B cell (primary cell): ENCODE results near the gene TECTB. TPM values are rescaled to one million over a fixed set of nuclear protein-coding genes. Genes with fewer than 3 reads are reported as not detected.

Experiments used
- ATAC-seq: fragments of 200-7000 bp; cut with Tn5 transposase; one replicate; pipeline ENCODE4 v1.10.0; 2021; ENCODE audit warnings: low read depth, mild to moderate bottlenecking, moderate number of reproducible peaks, moderate library complexity
- CTCF ChIA-PET: fragments of 350-600 bp; sonication (Branson Sonifier 250); formaldehyde crosslinking; loops from one replicate; lab custom pipeline; 2021; ENCODE audit warnings: antibody characterized with exemption, inconsistent platforms; lab: Charles Lee
- POLR2A ChIA-PET: fragments of 350-600 bp; sonication (Branson Sonifier 250); formaldehyde crosslinking; loops from one replicate; lab custom pipeline; 2021; ENCODE audit warnings: antibody characterized with exemption; lab: Charles Lee
- DNase-seq: peaks from one replicate; pipeline ENCODE4 v3.0.0; 2013
- H2AFZ ChIP-seq: 2 replicates; pipeline ENCODE4 v1.6.1; 2012; ENCODE audit warnings: mild to moderate bottlenecking, low read depth, low read length; ENCODE audit not compliant: insufficient read depth, poor library complexity, severe bottlenecking
- H3K27ac ChIP-seq, 2 donors: 1 replicate in 1 of 2; 2 replicates in 1 of 2; pipeline ENCODE4 v1.5.1; 2012 to 2013; ENCODE audit warnings: low read length in 2 of 2, mild to moderate bottlenecking in 2 of 2, moderate library complexity in 1 of 2
- H3K27me3 ChIP-seq, 4 experiments: fragments of 200-600 bp in 1 of 4; sonication (generic) in 1 of 4; replicated peaks in 1 of 4; 1 replicate in 2 of 4; 2 replicates in 2 of 4; pipeline versions ENCODE4 v1.6.1 to v1.7.0; 2013 to 2016; ENCODE audit warnings: low read length in 3 of 4, mild to moderate bottlenecking in 2 of 4, mixed read lengths in 1 of 4, moderate library complexity in 1 of 4; ENCODE audit not compliant: insufficient read depth in 4 of 4, control insufficient read depth in 3 of 4; ENCODE audit errors: control extremely low read depth in 1 of 4
- H3K36me3 ChIP-seq, 2 experiments: replicated peaks in 1 of 2; 1 replicate in 1 of 2; 2 replicates in 1 of 2; pipeline versions ENCODE4 v1.6.1 to v1.7.1; 2013; ENCODE audit warnings: low read length in 1 of 2; ENCODE audit not compliant: insufficient read depth in 2 of 2, control insufficient read depth in 1 of 2; ENCODE audit errors: control extremely low read depth in 1 of 2, extremely low read depth in 1 of 2
- H3K4me1 ChIP-seq, 2 donors: fragments of 200-600 bp in 1 of 2; sonication (generic) in 1 of 2; 1 replicate in 1 of 2; 2 replicates in 1 of 2; pipeline versions ENCODE4 v1.5.1 to v1.6.1; 2013 to 2017; ENCODE audit warnings: low read length in 2 of 2; ENCODE audit not compliant: control insufficient read depth in 2 of 2, insufficient read depth in 2 of 2
- H3K4me2 ChIP-seq: replicated peaks from 2 replicates; pipeline ENCODE3; 2012; ENCODE audit warnings: mild to moderate bottlenecking, low read depth, low read length; ENCODE audit not compliant: poor library complexity, severe bottlenecking
- H3K4me3 ChIP-seq, 5 experiments: fragments of 200-600 bp in 1 of 5; sonication (generic) in 1 of 5; 1 replicate in 3 of 5; 2 replicates in 2 of 5; pipeline versions ENCODE4 v1.5.1 to v1.7.0; 2011 to 2016; ENCODE audit warnings: low read length in 4 of 5, mild to moderate bottlenecking in 4 of 5, low read depth in 2 of 5, control low read depth in 1 of 5, moderate library complexity in 1 of 5; ENCODE audit not compliant: insufficient read depth in 1 of 5; ENCODE audit errors: control extremely low read depth in 1 of 5, extremely low read depth in 1 of 5
- H3K79me2 ChIP-seq: fragments of 200-600 bp; sonication (generic); one replicate; pipeline ENCODE4 v1.6.0; 2016; ENCODE audit warnings: low read length; ENCODE audit not compliant: control insufficient read depth, insufficient read depth
- H3K9ac ChIP-seq: fragments of 200-600 bp; sonication (generic); 2 replicates; pipeline ENCODE4 v1.6.1; 2017; ENCODE audit warnings: mild to moderate bottlenecking, low read length, moderate library complexity
- H3K9me3 ChIP-seq, 3 donors: one replicate each; pipeline versions ENCODE4 v1.6.1 to v1.7.1; 2013; ENCODE audit warnings: low read length in 2 of 3; ENCODE audit not compliant: control insufficient read depth in 2 of 3, insufficient read depth in 1 of 3; ENCODE audit errors: control extremely low read depth in 1 of 3
- H4K20me1 ChIP-seq: 2 replicates; pipeline ENCODE4 v1.6.0; 2012; ENCODE audit warnings: mild to moderate bottlenecking, low read length; ENCODE audit not compliant: insufficient read depth, control insufficient read depth, poor library complexity, severe bottlenecking
- H3K27ac Mint-ChIP-seq: one replicate; pipeline ENCODE4 v1.8.0; 2021; ENCODE audit warnings: mixed read lengths
- H3K27me3 Mint-ChIP-seq: one replicate; pipeline ENCODE4 v1.8.0; 2021; ENCODE audit warnings: mixed read lengths
- H3K4me1 Mint-ChIP-seq: one replicate; pipeline ENCODE4 v1.8.0; 2021; ENCODE audit warnings: mixed read lengths
- H3K4me3 Mint-ChIP-seq: one replicate; pipeline ENCODE4 v1.8.0; 2021; ENCODE audit warnings: mixed read lengths
- H3K9me3 Mint-ChIP-seq: one replicate; pipeline ENCODE4 v1.8.0; 2022; ENCODE audit warnings: mixed read lengths; ENCODE audit not compliant: insufficient read depth
- EZH2 ChIP-seq: IDR thresholded peaks from 2 replicates; pipeline ENCODE4 v1.6.1; 2012; ENCODE audit warnings: borderline replicate concordance, low read depth, mild to moderate bottlenecking, moderate library complexity, low read length; ENCODE audit not compliant: insufficient read depth, poor library complexity, severe bottlenecking
- WGBS: methylation state at CpG from one replicate; pipeline ENCODE4 v1.1.5; 2013; ENCODE audit warnings: missing lambda C conversion rate; ENCODE audit not compliant: insufficient coverage; 5-methylcytosine and 5-hydroxymethylcytosine counted together
- intact Hi-C: fragments of 100-400 bp; cut with micrococcal nuclease; formaldehyde crosslinking; loops from one replicate; pipeline ENCODE4 v1.10.0; 2022
- polyA plus RNA-seq: library from polyadenylated mRNA; depleted of rRNA; stranded (reverse); fragments of >200 nt; gene quantifications from 2 replicates; pipeline ENCODE4 v1.2.3, GENCODE V29; 2012
- total RNA-seq, 2 donors: library from RNA; stranded (reverse); fragments of 120-200 nt in 1 of 2; gene quantifications; 1 replicate in 1 of 2; 2 replicates in 1 of 2; pipeline versions ENCODE4 v1.2.3 to v1.2.4, GENCODE V29; 2013 to 2022
- TF ChIP-seq, protein P1 (sequence below): fragments of 200-600 bp; IDR thresholded peaks from one replicate; pipeline ENCODE4 v1.8.0; 2022; ENCODE audit warnings: antibody characterized with exemption, mild to moderate bottlenecking

Gene TECTB
- total and polyA plus RNA-seq, 2 donors (not counting 1 experiment from before 2014, with no cell fraction given), result not detected

DNA sequence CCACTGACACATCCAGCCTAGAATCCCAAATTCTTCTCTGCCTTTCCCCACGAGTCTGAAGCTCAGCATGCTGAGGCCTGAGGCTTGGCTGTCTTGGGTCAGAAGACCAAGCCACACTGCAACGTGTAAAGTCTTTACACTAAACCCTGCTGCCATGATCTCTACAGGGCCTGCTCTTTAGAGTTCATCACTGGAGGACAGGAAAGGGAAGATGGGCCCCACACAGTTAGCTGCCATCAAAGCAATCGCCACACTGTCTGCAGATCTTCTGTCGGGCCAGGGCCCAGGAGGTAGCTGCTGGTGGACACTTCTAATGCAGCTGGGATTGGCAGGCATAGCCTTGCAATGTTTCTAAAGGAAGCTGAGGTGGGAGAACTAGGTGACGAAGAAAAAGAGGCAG lies 8.4 kb upstream of the TECTB start:
- Mint-ChIP-seq H3K4me3 (no peak overlapping the region), H3K27me3 (no peaks in the 10 kb centered on the region), H3K9me3 (no peaks in the 10 kb centered on the region), H3K4me1 (no peaks in the 10 kb centered on the region), H3K27ac (no peak overlapping the region)
- intact Hi-C loops, result no loop called here
- Histone ChIP-seq H3K4me1 (no peaks in the 10 kb centered on the region), H2AFZ (no peak overlapping the region), H3K27me3 (peaks cover 0 to 4% (median 0%) of the 10 kb centered on the region in 4 experiments), H3K9me3 (no peaks in the 10 kb centered on the region), H3K4me3 (no peak overlapping the region), H3K79me2 (no peaks in the 10 kb centered on the region), H3K4me2 (no peak overlapping the region), H3K9ac (no peak overlapping the region), H3K36me3 (no peaks in the 10 kb centered on the region), H4K20me1 (no peaks in the 10 kb centered on the region), H3K27ac (no peak overlapping the region)
- WGBS, result 81% methylated on average over 4 of the region's 5 CpGs
- ATAC-seq (no peak), DNase-seq (no peak)
- TF ChIP-seq EZH2, result no peak
- TF ChIP-seq, protein P1, sequence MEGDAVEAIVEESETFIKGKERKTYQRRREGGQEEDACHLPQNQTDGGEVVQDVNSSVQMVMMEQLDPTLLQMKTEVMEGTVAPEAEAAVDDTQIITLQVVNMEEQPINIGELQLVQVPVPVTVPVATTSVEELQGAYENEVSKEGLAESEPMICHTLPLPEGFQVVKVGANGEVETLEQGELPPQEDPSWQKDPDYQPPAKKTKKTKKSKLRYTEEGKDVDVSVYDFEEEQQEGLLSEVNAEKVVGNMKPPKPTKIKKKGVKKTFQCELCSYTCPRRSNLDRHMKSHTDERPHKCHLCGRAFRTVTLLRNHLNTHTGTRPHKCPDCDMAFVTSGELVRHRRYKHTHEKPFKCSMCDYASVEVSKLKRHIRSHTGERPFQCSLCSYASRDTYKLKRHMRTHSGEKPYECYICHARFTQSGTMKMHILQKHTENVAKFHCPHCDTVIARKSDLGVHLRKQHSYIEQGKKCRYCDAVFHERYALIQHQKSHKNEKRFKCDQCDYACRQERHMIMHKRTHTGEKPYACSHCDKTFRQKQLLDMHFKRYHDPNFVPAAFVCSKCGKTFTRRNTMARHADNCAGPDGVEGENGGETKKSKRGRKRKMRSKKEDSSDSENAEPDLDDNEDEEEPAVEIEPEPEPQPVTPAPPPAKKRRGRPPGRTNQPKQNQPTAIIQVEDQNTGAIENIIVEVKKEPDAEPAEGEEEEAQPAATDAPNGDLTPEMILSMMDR, result no peak
- POLR2A ChIA-PET, result no interaction called here
- CTCF ChIA-PET, result interaction anchor here (0.6 to 1.1 kb wide), 2 partner anchors 138 to 1617 kb away, joined by 3 read pairs; no protein-coding TSS in a partner anchor

DNA sequence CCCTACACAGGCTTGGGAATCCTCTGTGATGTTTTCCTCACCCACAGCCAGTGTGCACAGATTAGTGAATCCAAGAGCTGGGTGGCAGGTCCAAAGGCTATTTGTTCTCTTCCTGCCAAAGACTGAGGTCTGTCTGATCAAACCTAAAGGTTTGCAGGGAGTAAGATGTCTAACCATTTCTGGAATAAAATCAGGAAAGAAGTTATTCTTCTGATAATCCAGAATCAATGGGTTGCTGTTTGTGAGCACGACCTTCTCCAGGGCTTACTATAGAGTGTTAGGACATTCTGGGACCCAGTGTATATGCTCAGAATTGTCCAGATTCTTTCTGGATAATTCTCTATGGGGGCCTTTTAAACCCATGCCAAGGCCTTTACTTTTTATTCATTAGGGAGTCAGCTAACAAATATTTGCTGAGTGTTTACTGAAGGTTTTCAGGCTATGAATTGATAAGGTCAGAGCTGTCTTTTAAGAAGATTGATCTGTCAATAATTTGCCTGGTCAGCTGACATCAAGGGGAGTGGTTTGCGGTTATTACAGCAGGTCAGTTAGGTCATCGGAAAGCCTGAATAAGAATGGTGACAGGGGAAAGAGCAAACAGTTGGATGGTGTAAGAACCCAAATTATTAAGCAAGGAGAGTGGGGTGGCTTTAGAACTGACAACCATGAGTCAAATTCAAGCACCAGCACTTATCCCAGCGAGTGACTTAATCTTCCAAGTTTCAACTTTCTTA lies 7.5 kb upstream of the TECTB start:
- Histone ChIP-seq H3K4me1 (no peaks in the 10 kb centered on the region), H3K4me3 (no peak overlapping the region), H3K9ac (no peak overlapping the region), H3K27ac (no peak overlapping the region), H3K36me3 (no peaks in the 10 kb centered on the region), H2AFZ (no peak overlapping the region), H3K4me2 (no peak overlapping the region), H4K20me1 (no peaks in the 10 kb centered on the region), H3K79me2 (no peaks in the 10 kb centered on the region), H3K27me3 (peaks cover 0 to 4% (median 0%) of the 10 kb centered on the region in 4 experiments), H3K9me3 (no peaks in the 10 kb centered on the region)
- ChIA-PET POLR2A (no interaction called here), CTCF (no interaction called here)
- intact Hi-C loops, result no loop called here
- TF ChIP-seq EZH2, result no peak
- TF ChIP-seq, protein P1, result no peak
- no peak for ATAC-seq
- no peak for DNase-seq
- Mint-ChIP-seq H3K4me3 (no peak overlapping the region), H3K27ac (no peak overlapping the region), H3K9me3 (no peaks in the 10 kb centered on the region), H3K27me3 (no peaks in the 10 kb centered on the region), H3K4me1 (no peaks in the 10 kb centered on the region)
- 100% methylated on average over 2 of the region's 4 CpGs for WGBS
